Measurements from ENCODE around the gene CCDC180. TPM values are rescaled to one million over a fixed set of nuclear protein-coding genes. Genes with fewer than 3 reads are reported as not detected.

CCDC180 gene
- total and polyA plus RNA-seq, 9 of the 15 experiments (the other 6 are each of a cell fraction or from before 2014, with no cell fraction given) = 0.56 to 4.2 (median 2.5) TPM

GRCh38 chr9:97305501-97306298 lies 1.8 kb upstream of the CCDC180 start (continued):
- TF ChIP-seq ZBTB40 (IDR thresholded peaks at IDR 0.05) (no peak), ZBTB40 (CRISPR knock-in tag; IDR thresholded peaks at IDR 0.05) (no peak), HMBOX1 (IDR thresholded peaks at IDR 0.05) (peak; percentile 94)
- TF ChIP-seq, protein P1, sequence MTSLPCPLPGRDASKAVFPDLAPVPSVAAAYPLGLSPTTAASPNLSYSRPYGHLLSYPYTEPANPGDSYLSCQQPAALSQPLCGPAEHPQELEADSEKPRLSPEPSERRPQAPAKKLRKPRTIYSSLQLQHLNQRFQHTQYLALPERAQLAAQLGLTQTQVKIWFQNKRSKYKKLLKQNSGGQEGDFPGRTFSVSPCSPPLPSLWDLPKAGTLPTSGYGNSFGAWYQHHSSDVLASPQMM (CRISPR knock-in tag; IDR thresholded peaks at IDR 0.05) = no peak

All from K562 (cell line).